GM12873 (cell line): ENCODE measurements around the gene RBCK1.

Source experiments
- TF ChIP-seq, protein P1 (sequence below): IDR thresholded peaks from 2 replicates; pipeline ENCODE4 v1.5.1; 2012; ENCODE audit warnings: low read depth, mild to moderate bottlenecking, moderate library complexity, low read length, control low read depth; ENCODE audit not compliant: insufficient read depth; ENCODE audit errors: missing control alignments

Gene RBCK1

GRCh38 chr20:462199-462991 lies 54.3 kb downstream of the RBCK1 start, which contains the start of gene TBC1D20:
TSS of gene TBC1D20 (minus strand) at chr20:462533. CDS start at chr20:462405, 128 bp downstream.
- TF ChIP-seq, protein P1, sequence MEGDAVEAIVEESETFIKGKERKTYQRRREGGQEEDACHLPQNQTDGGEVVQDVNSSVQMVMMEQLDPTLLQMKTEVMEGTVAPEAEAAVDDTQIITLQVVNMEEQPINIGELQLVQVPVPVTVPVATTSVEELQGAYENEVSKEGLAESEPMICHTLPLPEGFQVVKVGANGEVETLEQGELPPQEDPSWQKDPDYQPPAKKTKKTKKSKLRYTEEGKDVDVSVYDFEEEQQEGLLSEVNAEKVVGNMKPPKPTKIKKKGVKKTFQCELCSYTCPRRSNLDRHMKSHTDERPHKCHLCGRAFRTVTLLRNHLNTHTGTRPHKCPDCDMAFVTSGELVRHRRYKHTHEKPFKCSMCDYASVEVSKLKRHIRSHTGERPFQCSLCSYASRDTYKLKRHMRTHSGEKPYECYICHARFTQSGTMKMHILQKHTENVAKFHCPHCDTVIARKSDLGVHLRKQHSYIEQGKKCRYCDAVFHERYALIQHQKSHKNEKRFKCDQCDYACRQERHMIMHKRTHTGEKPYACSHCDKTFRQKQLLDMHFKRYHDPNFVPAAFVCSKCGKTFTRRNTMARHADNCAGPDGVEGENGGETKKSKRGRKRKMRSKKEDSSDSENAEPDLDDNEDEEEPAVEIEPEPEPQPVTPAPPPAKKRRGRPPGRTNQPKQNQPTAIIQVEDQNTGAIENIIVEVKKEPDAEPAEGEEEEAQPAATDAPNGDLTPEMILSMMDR: peak; percentile 38

DNA sequence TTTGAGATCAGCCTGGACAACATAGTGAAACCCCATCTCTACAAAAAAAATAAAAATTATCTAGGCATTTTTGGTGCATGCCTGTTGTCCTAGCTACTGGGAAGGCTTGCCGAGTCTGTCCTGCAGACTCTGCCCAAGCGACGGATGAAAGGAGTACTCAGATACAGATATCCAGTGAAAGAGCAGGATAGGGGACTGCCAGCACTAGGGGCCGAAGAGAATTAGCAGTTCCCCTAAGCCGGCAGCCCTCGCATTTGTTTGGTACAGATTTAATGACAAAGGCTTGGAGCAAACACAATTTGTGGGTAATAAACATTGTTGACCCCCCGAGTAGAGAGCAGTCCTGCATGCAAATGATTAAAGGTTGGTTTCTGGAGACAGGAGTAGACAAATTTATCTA lies 59.7 kb downstream of the RBCK1 start:
- TF ChIP-seq, protein P1: no peak

DNA sequence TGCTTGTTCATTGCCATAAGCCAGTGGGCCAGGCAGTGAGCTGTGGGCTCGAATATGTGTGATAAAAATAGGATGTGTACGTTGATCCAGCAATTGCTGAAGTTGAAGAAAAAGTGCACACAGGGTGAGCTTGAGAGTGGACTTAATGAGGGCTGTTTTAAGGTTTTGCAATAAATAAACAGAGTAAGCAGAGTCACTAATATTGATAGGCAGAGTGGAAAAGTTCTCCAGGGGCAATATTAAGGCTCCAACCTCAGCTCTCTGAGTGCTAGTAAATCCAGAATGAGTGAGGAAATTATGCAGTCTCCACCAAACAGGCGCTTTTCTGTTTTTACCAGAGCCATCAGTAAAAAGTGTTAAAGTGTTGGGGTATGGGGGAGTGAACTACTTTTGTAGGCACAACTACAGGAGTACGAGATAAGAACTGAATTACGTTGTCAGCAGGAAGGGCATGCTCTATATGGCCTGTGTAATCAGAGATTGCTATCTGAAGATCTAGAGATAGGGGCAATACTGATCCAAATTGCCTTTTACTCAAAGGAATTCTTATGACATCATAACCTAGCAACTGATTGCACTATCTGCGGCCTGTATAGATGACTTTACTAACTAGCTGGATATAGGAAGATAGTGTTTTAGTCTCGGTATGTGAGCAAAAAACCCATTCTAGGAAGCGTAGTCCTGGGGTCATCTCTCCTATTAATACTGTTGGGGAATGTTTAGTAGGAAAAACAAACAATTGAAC lies 61.8 kb downstream of the RBCK1 start:
- TF ChIP-seq, protein P1: no peak

DNA sequence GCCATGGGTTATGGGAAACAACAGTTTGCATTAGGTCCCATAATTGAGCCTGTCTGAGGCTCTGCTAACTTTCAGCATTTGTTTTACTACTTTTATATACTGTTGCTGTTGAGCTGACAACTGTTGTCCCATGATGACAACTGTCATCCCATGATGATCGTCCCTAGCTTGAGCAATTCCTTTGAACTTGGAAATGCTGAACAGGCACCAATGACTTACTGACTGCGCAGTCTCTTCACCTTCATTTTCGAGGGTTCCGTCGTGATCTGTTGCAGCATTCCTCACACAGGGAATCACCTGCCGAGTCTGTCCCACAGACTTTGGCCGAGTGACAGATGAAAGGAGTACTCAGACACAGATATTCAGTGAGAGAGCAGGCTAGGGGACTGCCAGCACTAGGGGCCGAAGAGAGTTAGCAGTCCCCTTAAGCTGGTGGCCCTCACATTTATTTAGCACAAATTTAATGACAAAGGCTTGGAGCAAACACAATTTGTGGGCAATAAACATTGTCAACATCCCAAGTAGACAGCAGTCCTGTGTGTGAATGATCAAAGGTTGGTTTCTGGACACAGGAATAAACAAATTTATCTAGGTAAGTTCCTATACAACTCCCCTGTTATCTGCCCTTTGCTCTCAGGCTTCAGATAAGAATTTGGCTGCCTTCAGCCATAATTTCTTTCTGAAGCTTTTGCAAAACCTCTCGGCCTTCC lies 64.2 kb downstream of the RBCK1 start:
- TF ChIP-seq, protein P1: no peak

DNA sequence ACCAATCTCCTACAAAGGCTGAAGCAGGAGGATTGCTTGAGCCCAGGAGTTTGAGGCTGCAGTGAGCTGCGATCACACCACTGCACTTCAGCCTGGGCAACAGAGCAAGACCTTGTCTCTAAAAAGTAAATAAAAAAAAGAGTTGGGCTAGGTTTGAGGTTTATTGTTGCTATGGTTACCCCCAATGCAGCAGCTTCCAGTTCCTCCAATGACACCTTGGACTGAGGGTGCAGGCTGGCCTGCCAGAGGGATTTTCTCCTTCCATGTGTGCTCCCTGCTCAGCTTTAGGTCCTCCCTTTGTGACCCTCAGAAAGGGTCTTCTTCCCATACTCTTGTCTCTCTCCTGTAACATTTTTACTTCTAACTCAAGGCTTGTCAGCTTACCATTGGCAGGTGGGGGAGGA lies 64.8 kb downstream of the RBCK1 start:
- TF ChIP-seq, protein P1: no peak

GRCh38 chr20:474581-474980 lies 66.5 kb downstream of the RBCK1 start:
- TF ChIP-seq, protein P1: no peak
